ENCODE results near the gene CRIM1.
A peak's percentile ranks its signal among the peaks of the same experiment; 100 is the strongest.

The CRIM1 gene

DNA sequence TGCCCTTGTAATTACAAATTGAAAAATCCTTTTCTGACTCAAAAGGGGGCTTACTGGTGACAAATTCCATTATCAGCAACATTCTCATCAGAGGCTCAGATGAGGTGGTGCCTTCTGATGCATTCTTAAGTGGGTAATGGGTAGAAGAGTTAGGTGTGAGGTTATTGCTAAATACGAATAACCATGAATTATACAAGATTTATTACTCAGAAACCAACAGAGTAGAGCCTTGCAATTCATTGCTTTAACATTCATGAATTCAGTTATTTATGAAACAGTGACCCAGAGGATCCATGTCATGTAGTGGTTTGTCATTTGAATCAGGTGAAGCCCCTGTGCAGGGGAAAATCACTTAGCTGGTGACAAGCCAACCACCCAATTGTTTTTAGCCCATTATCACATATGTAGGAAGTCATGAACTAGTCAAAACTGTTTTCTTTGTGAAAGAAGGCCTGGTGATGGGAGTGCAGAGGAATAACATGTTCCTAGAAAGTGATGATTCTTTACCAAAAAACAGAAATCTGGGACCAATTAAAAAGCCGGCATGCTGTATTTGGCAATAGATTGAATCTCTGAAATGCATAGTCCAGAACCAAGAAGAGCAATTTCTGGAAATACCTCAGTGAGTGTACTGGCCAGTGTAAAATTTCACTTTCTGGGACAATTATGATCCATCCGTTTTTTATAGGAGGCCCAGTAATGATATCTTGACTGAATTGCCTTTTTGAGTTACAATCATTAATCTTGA is 70.2 kb downstream of the CRIM1 start:
- peak; percentile 71 for DNase-seq

DNA sequence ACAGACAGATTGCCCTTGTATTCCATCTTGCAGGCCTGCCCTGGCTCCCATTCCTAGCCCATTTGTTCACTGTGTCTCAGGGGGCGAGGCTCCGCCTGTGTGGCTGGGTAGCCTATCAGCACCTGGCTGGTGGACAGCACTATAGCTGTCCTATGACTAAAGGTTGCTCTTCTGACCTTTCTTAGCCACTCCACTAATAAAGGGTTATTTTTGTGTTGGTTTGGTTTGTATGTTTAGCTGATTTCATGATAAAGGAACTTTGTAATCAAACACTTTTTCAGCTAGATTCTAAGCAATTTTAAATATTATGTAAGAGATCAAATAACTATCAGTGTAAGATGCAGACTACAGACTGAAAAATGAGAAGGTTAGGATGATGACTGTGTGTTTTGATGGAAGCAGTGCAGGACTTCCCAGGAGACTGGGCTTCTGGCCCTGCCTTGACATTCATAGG is 72.2 kb downstream of the CRIM1 start:
- no peak for DNase-seq

GRCh38 chr2:36430549-36430948 is 75.0 kb downstream of the CRIM1 start:
- DNase-seq, result no peak

GRCh38 chr2:36432479-36432878 is 76.9 kb downstream of the CRIM1 start:
- no peak for DNase-seq

GRCh38 chr2:36433311-36434217 is 78.0 kb downstream of the CRIM1 start:
- peak; percentile 87 for DNase-seq

DNA sequence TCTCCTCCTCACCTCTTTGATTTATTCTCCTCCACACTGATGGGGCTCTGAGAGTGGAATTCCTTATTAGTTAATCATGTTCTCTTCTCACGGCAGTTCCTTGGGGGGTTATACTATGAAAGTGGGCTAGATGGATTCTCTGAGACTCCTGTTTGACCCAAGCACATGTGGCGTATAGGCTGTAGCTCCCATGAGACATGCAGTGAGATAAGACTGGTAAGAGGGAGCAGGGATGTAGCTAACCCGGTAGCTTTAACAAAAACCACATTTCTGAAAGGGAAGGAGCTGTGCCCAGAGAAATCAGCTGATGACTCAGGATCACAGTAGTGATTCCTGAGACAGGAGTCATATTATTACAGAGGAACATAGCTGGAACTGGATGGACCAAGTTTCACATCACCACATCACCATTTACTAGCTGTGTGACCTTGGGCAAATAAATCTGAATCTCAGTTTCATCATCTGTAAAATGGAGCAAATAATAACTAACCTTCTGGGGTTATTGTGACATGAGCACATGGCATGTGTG is 82.9 kb downstream of the CRIM1 start:
- peak; percentile 100 for DNase-seq

- no peak for DNase-seq
Observed at GRCh38 chr2:36439084-36439483, 83.5 kb downstream of the CRIM1 start.

GRCh38 chr2:36441065-36441625 is 85.6 kb downstream of the CRIM1 start:
- no peak for DNase-seq

- DNase-seq, result peak; percentile 70
Observed at GRCh38 chr2:36441816-36442215, 86.2 kb downstream of the CRIM1 start.

GRCh38 chr2:36444216-36444936 is 88.8 kb downstream of the CRIM1 start:
- DNase-seq, result no peak

- DNase-seq, result peak; percentile 60
Observed at GRCh38 chr2:36445185-36445866, 89.7 kb downstream of the CRIM1 start.

GRCh38 chr2:36446294-36446693 is 90.7 kb downstream of the CRIM1 start:
- DNase-seq, result no peak

DNA sequence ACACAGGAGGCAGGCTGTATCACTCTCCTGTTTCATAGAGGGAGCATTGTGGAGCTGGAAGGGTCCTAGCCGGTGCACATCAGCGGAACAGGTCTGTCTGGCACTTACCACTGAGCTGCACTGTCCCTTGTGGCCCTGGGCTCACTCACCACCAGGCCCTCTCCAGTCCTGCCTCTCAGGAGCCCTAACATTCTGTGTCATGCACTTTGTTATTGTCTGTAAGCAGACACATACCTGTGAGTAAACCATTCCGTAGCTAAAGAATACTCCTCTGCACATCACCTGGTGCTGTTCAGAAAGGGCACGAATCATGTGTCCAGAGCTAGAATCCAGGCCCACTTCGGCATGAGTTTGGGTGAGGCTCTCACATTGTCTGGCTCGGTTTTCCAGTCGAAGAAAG is 93.6 kb downstream of the CRIM1 start:
- no peak for DNase-seq

DNA sequence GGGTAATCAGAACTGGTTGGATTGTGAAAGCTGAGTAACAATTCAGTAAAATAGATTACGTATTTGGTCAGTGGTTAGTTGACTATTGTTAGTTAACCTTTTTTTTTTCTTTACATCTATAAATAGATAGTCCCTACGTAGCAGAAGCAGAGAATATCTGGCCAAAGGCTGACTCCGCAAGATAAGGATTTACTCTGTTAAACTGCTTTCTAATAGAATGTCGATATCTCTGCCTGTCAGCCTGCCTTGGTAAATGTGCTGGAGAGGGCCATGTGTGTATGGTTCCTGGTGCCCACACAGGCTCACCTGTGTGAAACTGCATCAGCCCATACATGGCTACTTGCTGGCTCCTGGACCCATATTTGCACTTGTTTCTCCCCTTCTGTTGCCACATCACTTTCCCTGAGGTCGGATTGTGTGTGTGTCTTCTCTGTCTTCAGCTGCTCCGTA is 94.4 kb downstream of the CRIM1 start:
- no peak for DNase-seq

DNA sequence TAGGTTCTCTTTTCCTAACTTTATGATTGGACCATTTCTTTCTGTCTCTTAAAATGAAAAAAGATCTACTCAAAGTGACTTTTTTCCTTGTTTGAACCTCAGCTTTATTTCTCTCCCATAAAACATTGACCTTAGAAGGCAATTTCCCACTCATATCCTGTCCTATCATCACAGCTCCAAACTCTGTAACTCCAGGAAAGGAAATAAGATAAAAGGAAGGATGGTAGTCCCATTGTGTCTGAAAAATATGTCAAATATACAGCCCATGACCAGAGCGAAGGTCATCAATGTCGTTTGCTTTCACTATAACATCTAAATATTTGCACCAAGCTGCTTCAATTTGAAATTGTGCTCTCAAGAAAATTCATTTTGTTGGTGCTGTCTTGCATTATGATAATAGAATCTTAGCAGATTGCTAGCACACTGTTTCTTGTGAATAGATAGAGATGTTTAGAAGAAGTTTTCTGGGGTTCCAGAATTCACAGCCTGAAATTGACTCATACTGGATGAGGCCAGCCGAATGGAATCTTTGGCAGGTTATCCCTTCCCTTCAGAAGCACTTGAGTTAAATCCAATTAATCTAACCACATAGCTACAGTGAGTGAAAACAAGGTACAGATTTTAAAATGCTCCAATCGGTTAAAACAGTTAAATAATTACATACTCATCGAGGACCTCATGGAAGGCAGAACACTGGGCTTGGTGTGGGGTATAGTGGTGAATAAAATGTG is 95.1 kb downstream of the CRIM1 start:
- DNase-seq, result peak; percentile 92

- DNase-seq, result peak; percentile 52
Observed at GRCh38 chr2:36451512-36451911, 95.9 kb downstream of the CRIM1 start.

GRCh38 chr2:36452260-36452659 is 96.7 kb downstream of the CRIM1 start:
- peak; percentile 83 for DNase-seq

- DNase-seq, result no peak
Observed at GRCh38 chr2:36453652-36454051, 98.1 kb downstream of the CRIM1 start.

DNA sequence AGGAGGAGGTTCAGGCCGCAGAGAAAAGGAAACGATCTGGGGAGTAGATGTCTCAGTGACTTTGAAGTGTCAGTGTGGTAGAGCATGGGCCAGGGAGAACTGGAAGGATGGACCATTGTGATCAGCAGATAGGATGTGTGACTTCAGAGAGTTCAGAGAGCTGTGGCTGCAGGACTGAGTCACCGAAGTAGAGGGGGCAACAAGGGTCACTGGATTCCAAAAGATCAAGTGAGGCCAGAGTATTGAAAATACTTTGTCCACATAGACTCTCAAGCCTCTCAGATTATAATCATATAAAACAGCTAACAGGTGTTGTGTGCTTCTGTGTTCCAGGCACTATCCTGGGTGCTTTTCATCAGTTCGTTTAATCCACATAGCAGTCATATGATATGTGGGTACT is 99.4 kb downstream of the CRIM1 start:
- no peak for DNase-seq

DNA sequence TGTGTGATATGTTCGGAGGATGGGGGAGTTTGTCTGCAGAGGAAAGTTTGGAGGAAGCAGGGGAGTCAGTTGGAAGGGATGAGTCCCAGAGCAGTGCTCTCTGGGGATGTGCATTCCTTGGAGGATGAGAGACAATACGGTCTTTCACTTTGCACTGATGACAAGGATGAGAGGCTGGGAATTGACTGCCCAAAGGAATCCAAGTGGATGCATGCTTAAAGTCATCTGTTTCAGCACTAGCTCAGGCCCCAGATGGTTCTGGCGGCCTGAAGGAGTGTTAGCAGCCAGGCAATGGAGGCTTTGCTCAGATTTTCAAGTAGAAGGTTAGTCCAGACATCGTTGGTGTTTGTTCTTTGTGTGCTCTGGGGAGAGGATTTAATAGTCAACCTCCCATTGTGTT is 100.2 kb downstream of the CRIM1 start:
- DNase-seq, result peak; percentile 73
